DMS 273 (cell line): ENCODE measurements around the gene SMARCC1.

Experiments
- DNase-seq: peaks from one replicate; lab custom pipeline; 2025; ENCODE audit not compliant: unreplicated experiment; lab: John Stamatoyannopoulos, UW

The SMARCC1 gene

DNA sequence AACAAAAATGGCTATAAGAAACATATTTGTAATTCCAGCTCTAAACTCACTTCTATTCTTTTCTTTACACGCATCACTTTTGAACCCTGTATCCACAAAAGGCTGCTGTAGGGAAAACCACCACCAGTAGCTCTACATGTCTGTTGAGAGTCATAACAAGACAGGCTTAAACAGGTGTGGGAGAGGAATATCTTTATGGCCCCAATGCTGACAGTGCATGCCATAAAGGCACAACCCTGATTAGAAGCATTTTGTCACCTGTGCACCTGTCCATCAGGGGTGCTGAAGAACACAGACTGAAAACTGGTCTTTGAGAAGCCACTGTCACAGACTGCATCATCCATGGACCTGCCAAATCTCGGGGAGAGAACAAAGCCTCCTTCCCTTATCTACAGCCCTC, 191.5 kb downstream of the SMARCC1 start:
- no peak for DNase-seq

DNA sequence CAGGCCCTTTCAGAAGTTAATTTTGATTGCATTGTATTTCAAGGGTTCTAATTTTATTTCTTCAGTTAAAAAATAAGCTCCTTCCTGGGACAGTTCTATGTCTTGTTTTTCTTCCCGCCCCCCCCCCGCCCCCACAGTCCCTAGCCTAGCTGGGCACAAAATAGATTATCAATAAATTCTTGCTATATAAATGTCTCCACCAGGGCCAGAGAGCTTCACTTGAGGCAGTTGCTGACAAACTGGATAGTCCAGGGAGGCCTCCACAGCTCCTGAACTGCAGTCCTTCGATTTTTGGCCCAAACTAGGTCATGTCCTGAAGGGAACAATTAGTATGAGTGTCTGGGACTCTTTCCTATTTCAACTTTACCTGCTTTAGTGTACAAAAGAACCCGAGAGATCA, 193.1 kb downstream of the SMARCC1 start:
- no peak for DNase-seq

DNA sequence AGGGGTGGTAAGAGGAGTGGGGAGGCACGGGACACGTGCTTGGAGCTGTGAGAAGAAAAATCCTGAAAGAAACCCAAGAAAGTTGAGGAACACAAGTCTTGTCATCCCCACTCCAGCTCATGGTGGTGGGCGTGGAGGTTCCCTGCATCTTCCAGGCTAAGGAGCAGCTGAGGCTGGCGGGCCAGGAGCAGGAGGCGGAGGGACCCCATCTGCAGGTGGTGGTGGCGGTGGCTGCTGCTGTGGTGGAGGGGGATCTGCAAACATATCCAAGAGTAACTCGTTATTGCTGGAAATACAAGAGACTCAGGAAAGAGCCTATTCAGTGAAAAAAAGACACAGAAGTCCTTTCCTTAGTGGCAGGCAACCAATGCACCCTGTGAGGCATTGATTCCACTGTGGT, 193.6 kb downstream of the SMARCC1 start:
- DNase-seq: no peak

DNA sequence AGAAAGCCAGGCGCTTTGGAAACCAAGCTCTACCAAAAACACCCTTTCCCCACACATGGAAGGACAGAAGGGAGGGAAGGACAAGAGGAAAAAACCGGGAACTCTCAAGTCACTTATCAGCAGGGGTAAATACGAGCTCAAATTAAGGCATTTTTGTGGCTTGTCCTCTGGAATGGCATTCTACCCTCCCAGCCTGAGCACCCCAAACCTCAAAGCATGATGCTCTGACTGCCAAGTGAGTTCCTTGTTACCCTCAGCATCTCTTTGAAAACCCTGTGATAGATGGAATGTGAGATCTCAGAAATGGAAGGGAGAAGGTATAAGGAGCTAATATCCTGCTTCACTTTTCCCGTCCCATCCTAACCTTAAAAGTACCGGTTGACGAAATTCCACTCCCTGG, 194.9 kb downstream of the SMARCC1 start:
- DNase-seq: no peak

- DNase-seq: peak; percentile 21
Observed at GRCh38 chr3:47583320-47584075, 198.2 kb downstream of the SMARCC1 start.

GRCh38 chr3:47581835-47582234, 199.9 kb downstream of the SMARCC1 start:
- DNase-seq: no peak

DNA sequence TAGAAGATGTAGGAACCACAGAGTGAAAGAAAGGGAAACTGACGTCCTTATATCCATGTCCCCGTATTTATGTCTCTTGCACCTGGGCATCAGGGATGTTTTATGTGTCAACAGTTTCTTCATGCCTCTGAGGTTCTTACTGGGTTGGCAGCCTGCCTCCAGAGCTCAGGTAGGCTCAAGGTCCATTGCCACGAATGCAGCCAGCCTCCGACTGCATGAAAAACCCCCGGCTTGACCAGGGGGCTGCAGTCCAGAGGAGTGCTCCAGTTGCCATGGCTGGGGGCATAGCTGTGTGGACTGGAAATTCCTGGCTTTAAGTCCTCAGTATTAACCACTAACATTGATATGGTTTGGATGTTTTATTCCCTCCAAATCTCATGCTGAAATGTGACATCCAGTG, 200.3 kb downstream of the SMARCC1 start:
- no peak for DNase-seq

DNA sequence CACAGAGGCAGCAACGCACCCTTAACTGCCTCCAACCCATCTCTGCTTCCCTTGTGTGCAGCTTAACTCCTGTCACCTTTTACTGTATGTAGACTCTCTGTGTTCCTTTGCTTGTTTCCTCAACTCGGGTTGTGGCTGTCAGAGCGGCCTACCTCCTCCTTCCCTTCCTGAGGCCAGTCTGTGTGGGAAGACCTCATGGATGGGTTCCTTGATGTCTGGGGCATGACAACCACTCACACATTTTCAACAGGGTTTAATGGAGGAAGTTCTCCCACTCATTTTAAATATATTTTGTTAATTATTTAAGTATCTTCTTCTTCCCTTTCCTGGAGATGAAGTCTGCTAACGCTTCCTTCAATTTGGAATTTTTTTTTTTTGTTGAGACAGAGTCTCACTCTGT, 201.2 kb downstream of the SMARCC1 start:
- no peak for DNase-seq

GRCh38 chr3:47579875-47580274, 201.8 kb downstream of the SMARCC1 start:
- no peak for DNase-seq

- peak; percentile 57 for DNase-seq
Observed at GRCh38 chr3:47578691-47579632, 202.7 kb downstream of the SMARCC1 start, which contains the start of gene CSPG5. Gene CSPG5 (minus strand): TSS chr3:47578865. CDS start chr3:47578693, 172 bp downstream.

DNA sequence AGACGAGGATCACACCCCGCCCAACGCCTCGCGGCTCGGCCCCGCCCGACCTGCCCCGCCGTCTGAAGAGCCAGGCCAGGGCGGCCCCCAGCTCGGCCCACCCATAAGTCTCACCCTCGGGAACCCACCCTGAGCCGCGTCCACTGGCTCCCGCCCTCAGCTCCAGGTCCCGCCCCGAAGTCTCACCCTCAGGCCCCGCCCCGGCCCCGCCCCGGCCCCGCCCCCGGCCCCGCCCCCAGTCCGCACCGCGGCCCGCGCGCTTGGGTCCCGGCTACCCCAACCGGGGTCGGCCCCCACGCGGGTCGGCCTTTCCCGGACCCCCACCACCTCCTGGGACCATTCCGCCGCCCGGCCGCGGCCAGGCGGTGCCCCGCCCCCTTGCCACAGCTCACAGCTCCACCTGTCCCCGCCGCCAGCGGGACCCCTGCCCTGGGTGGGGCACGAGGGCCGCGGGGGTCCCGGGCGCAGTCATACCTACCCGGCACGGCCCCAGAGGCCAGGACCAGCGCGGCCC, 203.5 kb downstream of the SMARCC1 start:
- peak; percentile 40 for DNase-seq

DNA sequence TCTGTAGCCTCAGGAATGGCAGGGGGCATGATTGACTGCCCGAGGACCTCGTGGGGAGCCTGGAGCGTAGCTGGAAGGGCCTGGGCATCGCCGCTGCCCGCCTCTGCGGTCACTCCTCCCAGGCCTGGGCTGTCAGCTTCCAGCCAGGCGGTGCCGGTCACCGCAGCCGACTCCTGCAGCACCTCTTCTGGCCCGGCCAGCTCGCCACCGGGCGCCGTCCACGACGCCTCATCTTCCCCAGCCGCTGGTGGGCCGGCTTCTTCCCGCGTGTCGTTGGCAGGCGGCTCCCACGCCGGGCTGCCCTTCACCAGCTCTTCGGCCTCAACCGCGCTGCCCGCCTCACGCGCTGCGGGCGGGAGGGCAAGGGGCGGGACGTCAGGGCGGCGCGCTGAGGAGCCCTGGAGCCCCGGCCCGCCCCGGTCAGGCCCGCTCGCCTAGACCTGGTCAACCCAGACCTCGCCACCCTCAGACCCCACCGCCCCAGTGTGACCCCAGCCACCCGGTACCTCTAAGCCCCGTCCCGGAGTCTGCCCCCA, 204.0 kb downstream of the SMARCC1 start:
- no peak for DNase-seq

DNA sequence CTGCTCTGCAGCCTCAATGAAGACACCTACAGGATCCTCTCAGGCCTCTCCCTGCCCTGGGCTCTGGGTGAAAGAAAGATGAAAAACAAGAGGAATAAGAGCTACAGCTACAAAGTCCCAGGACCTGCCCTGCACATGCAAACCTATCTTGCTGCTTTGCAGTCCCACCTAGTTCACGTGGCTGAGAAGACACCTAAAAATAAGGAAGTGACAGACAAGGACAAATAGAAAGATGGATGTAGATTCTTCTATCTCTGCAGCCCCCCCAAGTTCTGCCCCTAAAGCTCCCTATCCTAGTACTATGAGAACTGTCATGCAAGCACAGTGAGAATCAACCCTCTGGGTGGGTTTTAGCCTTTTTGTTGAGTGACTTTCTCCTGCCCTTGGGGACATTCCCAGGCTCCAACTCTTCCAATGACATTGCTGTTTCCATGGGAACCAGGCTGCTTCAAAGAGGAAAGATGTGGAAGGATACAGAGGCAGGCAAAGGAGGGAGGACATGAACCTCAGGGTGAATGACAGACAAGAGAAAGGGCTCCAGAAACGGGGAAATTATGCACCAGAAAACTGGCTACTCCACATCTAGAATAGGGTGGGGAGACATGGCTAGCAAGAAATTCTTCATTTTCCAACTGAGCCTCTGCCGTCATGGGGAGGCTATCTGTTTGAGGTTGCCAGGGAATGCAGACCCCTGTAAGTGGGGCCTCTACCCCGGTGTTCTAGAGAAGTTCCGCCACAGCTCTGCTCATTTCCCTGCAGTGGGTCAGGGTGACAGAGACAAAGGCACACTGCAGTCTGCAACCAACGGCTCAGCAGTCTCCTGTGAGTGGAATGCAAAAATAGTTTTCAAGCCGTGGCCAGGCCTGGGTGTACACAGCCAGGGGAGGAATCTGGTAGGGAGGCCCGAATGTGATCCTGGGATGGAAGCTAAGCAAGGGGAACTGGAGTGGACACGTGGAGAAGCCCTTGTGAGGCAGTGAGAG, 208.2 kb downstream of the SMARCC1 start:
- peak; percentile 28 for DNase-seq

DNA sequence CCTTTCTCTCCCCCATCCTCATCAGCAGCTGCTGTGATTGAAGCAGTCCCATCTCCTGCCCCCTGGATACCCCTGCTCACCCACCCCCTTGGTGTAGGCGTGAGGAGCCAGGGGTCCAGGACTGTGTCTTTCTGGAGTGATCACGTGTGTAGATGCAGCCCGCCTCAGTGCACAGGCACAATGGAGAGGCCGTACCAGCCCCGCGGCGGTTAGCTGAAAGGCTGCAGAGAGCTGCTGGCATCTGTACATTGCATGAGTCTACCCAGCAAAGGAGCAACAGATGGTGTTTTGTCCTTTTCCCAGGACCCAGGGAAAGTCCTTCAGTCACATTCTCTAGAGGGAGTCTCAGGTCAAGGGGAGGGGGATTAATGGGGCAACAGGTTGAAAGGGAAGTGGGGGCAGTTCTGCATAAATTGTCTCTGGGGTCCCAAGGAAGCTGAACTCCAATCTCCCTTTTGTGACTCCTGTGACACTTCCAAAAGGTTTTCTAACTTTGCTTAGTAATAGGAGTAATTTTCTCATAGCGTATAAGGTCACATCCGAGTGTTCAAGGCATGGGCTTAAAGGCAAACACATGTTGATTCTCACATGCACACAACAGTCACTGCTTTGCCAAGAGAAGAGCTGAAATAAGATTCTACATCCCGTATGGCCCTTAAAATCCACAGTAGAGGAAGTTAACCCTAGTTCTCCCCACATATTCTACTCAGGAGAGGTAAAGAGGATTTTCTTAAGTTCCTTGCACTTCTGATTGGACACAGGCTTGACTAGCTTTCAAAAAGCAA, 210.1 kb downstream of the SMARCC1 start:
- DNase-seq: peak; percentile 89

GRCh38 chr3:47568901-47569300, 212.8 kb downstream of the SMARCC1 start:
- no peak for DNase-seq

GRCh38 chr3:47567149-47567548, 214.5 kb downstream of the SMARCC1 start:
- DNase-seq: no peak

DNA sequence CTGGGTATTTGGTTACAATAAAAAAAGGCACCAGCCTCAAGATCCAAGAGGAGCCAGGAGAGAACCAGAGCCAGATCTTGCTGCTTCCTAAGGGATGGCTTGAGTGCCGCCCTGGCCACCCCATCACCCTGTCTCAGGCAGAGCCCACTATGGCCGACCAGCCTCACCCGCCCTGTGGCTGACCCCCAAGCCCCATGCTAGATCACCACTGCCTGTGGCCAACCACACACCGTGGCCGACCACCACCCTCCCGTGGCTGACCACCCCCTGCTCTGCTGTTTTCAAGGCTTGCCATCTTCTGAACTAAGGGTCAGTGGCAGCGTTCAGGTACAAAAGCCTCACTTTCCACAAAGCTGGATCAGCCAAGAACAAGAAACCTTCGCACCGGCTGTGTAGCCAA, 215.0 kb downstream of the SMARCC1 start:
- no peak for DNase-seq

GRCh38 chr3:47565734-47566550, 215.8 kb downstream of the SMARCC1 start:
- no peak for DNase-seq

GRCh38 chr3:47556351-47556750, 225.3 kb downstream of the SMARCC1 start:
- DNase-seq: no peak
